ENCODE measurements around the gene NTSR1.

The NTSR1 gene

GRCh38 chr20:62709537-62709905 lies 885 bp downstream of the NTSR1 start:
- no peak for DNase-seq (ENCODE audit: low read depth)

GRCh38 chr20:62710221-62710885 lies 1.7 kb downstream of the NTSR1 start:
- no peak for DNase-seq (ENCODE audit: low read depth)

GRCh38 chr20:62710886-62711702 lies 2.5 kb downstream of the NTSR1 start:
- no peak for DNase-seq (ENCODE audit: low read depth)

GRCh38 chr20:62711703-62712101 lies 3.1 kb downstream of the NTSR1 start:
- no peak for DNase-seq (ENCODE audit: low read depth)

GRCh38 chr20:62712606-62713005 lies 4.0 kb downstream of the NTSR1 start:
- DNase-seq (ENCODE audit: low read depth): no peak

- DNase-seq (ENCODE audit: low read depth): no peak
Observed at GRCh38 chr20:62714006-62714405, 5.4 kb downstream of the NTSR1 start.

- DNase-seq (ENCODE audit: low read depth): no peak
Observed at GRCh38 chr20:62714799-62715198, 6.2 kb downstream of the NTSR1 start.

GRCh38 chr20:62715201-62715600 lies 6.6 kb downstream of the NTSR1 start:
- no peak for DNase-seq (ENCODE audit: low read depth)

GRCh38 chr20:62716198-62716940 lies 7.7 kb downstream of the NTSR1 start:
- DNase-seq (ENCODE audit: low read depth): no peak

- no peak for DNase-seq (ENCODE audit: low read depth)
Observed at GRCh38 chr20:62716941-62717310, 8.3 kb downstream of the NTSR1 start.

- DNase-seq (ENCODE audit: low read depth): no peak
Observed at GRCh38 chr20:62717933-62718332, 9.3 kb downstream of the NTSR1 start.

GRCh38 chr20:62718546-62718945 lies 9.9 kb downstream of the NTSR1 start:
- no peak for DNase-seq (ENCODE audit: low read depth)

GRCh38 chr20:62719250-62719935 lies 10.8 kb downstream of the NTSR1 start:
- DNase-seq (ENCODE audit: low read depth): no peak

GRCh38 chr20:62721511-62722370 lies 13.1 kb downstream of the NTSR1 start:
- DNase-seq (ENCODE audit: low read depth): no peak

- DNase-seq (ENCODE audit: low read depth): no peak
Observed at GRCh38 chr20:62722627-62723026, 14.0 kb downstream of the NTSR1 start.

GRCh38 chr20:62723351-62723750 lies 14.7 kb downstream of the NTSR1 start:
- DNase-seq (ENCODE audit: low read depth): no peak

GRCh38 chr20:62723768-62724450 lies 15.3 kb downstream of the NTSR1 start:
- DNase-seq (ENCODE audit: low read depth): no peak

- DNase-seq (ENCODE audit: low read depth): no peak
Observed at GRCh38 chr20:62724692-62725595, 16.3 kb downstream of the NTSR1 start.

GRCh38 chr20:62725596-62726268 lies 17.1 kb downstream of the NTSR1 start:
- DNase-seq (ENCODE audit: low read depth): no peak

Measured in stimulated activated CD8-positive, alpha-beta memory T cell treated with anti-CD3 and anti-CD28 coated beads, Interleukin-7, amount 100 ng/mL, for 24 hours (primary cell).